ENCODE data around the gene ATOSA.

GRCh38 chr15:52657338-52657737 lies 21.9 kb downstream of the ATOSA start:
- TF ChIP-seq POLR2A (IDR thresholded peaks at IDR 0.05; ENCODE audit: low read depth, low read length) (no peak), POLR2AphosphoS5 (IDR thresholded peaks at IDR 0.05; ENCODE audit: low read depth, low read length) (no peak), TAF1 (IDR thresholded peaks at IDR 0.05; ENCODE audit: low read depth, low read length) (no peak)
